Measurements from ENCODE around the gene KPNA1. TPM values are rescaled to one million over a fixed set of nuclear protein-coding genes. Genes with fewer than 3 reads are reported as not detected.

Gene KPNA1
- total and polyA plus RNA-seq, 2 experiments from 2014 or later: 19.8 to 30.1 TPM

- H3K27me3 ChIP-seq (ENCODE audit: insufficient read depth): no peaks in the 10 kb centered on the region
- Mint-ChIP-seq H3K4me3 (no peak overlapping the region), H3K27ac (no peak overlapping the region), H3K36me3 (ENCODE audit: low read depth) (no peaks in the 10 kb centered on the region), H3K9me3 (no peaks in the 10 kb centered on the region), H3K27me3 (ENCODE audit: insufficient read depth, low read depth, poor library complexity) (peaks cover 7% of the 10 kb centered on the region), H3K4me1 (peaks cover 24% of the 10 kb centered on the region)
- peak overlapping the region; percentile 24 for H3K27ac ChIP-seq (ENCODE audit: low read depth)
- 0 out of 2 replicates have a peak, but pooled peaks cover 2% of the 10 kb centered on the region for H3F3A ChIP-seq (replicated peaks; ENCODE audit: low read depth)
- no peaks in the 10 kb centered on the region for H3K9me2 ChIP-seq (ENCODE audit: insufficient read depth)
- no peaks in the 10 kb centered on the region for H3K79me2 ChIP-seq (replicated peaks; ENCODE audit: insufficient read depth)
- H3K4me1 ChIP-seq (ENCODE audit: insufficient read depth): peaks cover 12% of the 10 kb centered on the region
- H4K20me1 ChIP-seq (replicated peaks; ENCODE audit: insufficient read depth): no peaks in the 10 kb centered on the region
- no peak overlapping the region for H2AFZ ChIP-seq
- peak overlapping the region; percentile 37 for H3K4me2 ChIP-seq
- no peak overlapping the region for H3K4me3 ChIP-seq
- no peak for TF ChIP-seq NANOG (IDR thresholded peaks at IDR 0.05; ENCODE audit: borderline replicate concordance)
- no peak for TF ChIP-seq REST (IDR thresholded peaks at IDR 0.05; ENCODE audit: unreplicated experiment)
- TF ChIP-seq ZNF462 (CRISPR knock-in tag; IDR thresholded peaks at IDR 0.05): no peak
- TF ChIP-seq CREB1 (CRISPR knock-in tag; IDR thresholded peaks at IDR 0.05; ENCODE audit: low read depth): no peak
- TF ChIP-seq STAT1 (IDR thresholded peaks at IDR 0.05; ENCODE audit: unreplicated experiment): no peak
- TF ChIP-seq EZH2 (IDR thresholded peaks at IDR 0.05; ENCODE audit: low read depth, unreplicated experiment): no peak
- no peak for TF ChIP-seq ZNF331 (CRISPR knock-in tag; IDR thresholded peaks at IDR 0.05; ENCODE audit: low read depth)
- no peak for TF ChIP-seq JUNB (IDR thresholded peaks at IDR 0.05; ENCODE audit: unreplicated experiment)
- TF ChIP-seq CTCF (conservative IDR thresholded peaks at IDR 0.05; ENCODE audit: low read depth in 2 of 2): no peak
- ATAC-seq (no peak), DNase-seq (ENCODE audit: low spot score) (no peak)
- no peaks in the 10 kb centered on the region for H3K36me3 ChIP-seq (ENCODE audit: insufficient read depth)
These were observed 45.2 kb upstream of the KPNA1 start for GRCh38 chr3:122559906-122560305.

All from GM23338 (cell line).